Endothelial cell of umbilical vein (primary cell): ENCODE measurements around the gene B3GNT7. TPM values are rescaled to one million over a fixed set of nuclear protein-coding genes. Genes with fewer than 3 reads are reported as not detected.
"Not testable (repeated sequence)": the region's sequence is repeated elsewhere in the genome, so short reads cannot be mapped to it uniquely, and the experiment has no call there.

ENCODE experiments used
- BruUV-seq: library from RNA; stranded (reverse); fragments of 400-500 nt; replicated peaks from 2 replicates; lab custom pipeline; 2021; lab: Mats Ljungman, UMichigan
- CTCF ChIA-PET: fragments of 300-600, 350-600 bp; sonication (Branson Sonifier 250); formaldehyde crosslinking; loops from one replicate; lab custom pipeline; 2021; ENCODE audit warnings: antibody characterized with exemption, inconsistent platforms; lab: Charles Lee
- POLR2A ChIA-PET: fragments of 300-600, 350-600 bp; sonication (Branson Sonifier 250); formaldehyde crosslinking; loops from one replicate; lab custom pipeline; 2021; ENCODE audit warnings: antibody characterized with exemption, inconsistent platforms; lab: Charles Lee
- DNase-seq: peaks from one replicate; pipeline ENCODE4 v3.0.0-alpha.2; 2011; ENCODE audit warnings: low read depth, low spot score
- FAIRE-seq: peaks from 2 replicates; lab custom pipeline; 2011; peaks lifted over from hg19 to GRCh38; lab: Jason Lieb, UNC
- H2AFZ ChIP-seq: 2 replicates; pipeline ENCODE4 v1.6.0; 2012; ENCODE audit warnings: low read depth, low read length, control low read depth, inconsistent platforms
- H3K27ac ChIP-seq: 2 replicates; pipeline ENCODE4 v1.5.1; 2011; ENCODE audit warnings: low read depth, mild to moderate bottlenecking, control low read depth, low read length, moderate library complexity; ENCODE audit not compliant: insufficient read depth
- H3K27me3 ChIP-seq, 2 experiments: 2 replicates each; pipeline versions ENCODE4 v1.6.0 to v1.6.1; 2011; ENCODE audit warnings: low read length in 2 of 2, mixed read lengths in 1 of 2; ENCODE audit not compliant: control insufficient read depth in 2 of 2, insufficient read depth in 2 of 2
- H3K36me3 ChIP-seq, 2 experiments: 2 replicates in 1 of 2; 3 replicates in 1 of 2; pipeline ENCODE4 v1.5.1; 2011; ENCODE audit warnings: low read length in 2 of 2, mild to moderate bottlenecking in 1 of 2, moderate library complexity in 1 of 2; ENCODE audit not compliant: control insufficient read depth in 2 of 2, insufficient read depth in 2 of 2; ENCODE audit errors: extremely low read depth in 1 of 2
- H3K4me1 ChIP-seq: 3 replicates; pipeline ENCODE4 v1.5.1; 2011; ENCODE audit warnings: mild to moderate bottlenecking, low read length; ENCODE audit not compliant: control insufficient read depth, insufficient read depth; ENCODE audit errors: extremely low read depth
- H3K4me2 ChIP-seq: 2 replicates; pipeline ENCODE4 v1.6.1; 2011; ENCODE audit warnings: low read length, control low read depth, mixed read lengths; ENCODE audit not compliant: insufficient read depth
- H3K4me3 ChIP-seq, 3 experiments: fragments of 200-600 bp in 1 of 3; sonication (generic), shearing (Covaris generic) in 1 of 3; replicated peaks in 1 of 3; 2 replicates each; pipeline ENCODE4 v1.5.1; 2011 to 2016; ENCODE audit warnings: control low read depth in 3 of 3, low read length in 3 of 3, mild to moderate bottlenecking in 2 of 3, inconsistent platforms in 1 of 3, low read depth in 1 of 3, moderate library complexity in 1 of 3; ENCODE audit not compliant: insufficient read depth in 1 of 3
- H3K79me2 ChIP-seq: 2 replicates; pipeline ENCODE4 v1.6.0; 2012; ENCODE audit warnings: low read length, inconsistent platforms; ENCODE audit not compliant: control insufficient read depth, insufficient read depth
- H3K9ac ChIP-seq: replicated peaks from 2 replicates; pipeline ENCODE3; 2011; ENCODE audit warnings: low read length, control low read depth; ENCODE audit not compliant: insufficient read depth; ENCODE audit errors: extremely low read depth
- H3K9me1 ChIP-seq: replicated peaks from 3 replicates; pipeline ENCODE4 v1.6.0; 2011; ENCODE audit warnings: mild to moderate bottlenecking, low read length; ENCODE audit not compliant: control insufficient read depth, insufficient read depth; ENCODE audit errors: extremely low read depth
- H3K9me3 ChIP-seq: replicated peaks from 2 replicates; pipeline ENCODE4 v1.5.1; 2012; ENCODE audit warnings: low read length, inconsistent platforms; ENCODE audit not compliant: control insufficient read depth, insufficient read depth
- H4K20me1 ChIP-seq: replicated peaks from 2 replicates; pipeline ENCODE3; 2011; ENCODE audit warnings: mild to moderate bottlenecking, low read length; ENCODE audit not compliant: control insufficient read depth, insufficient read depth; ENCODE audit errors: extremely low read depth
- CTCF ChIP-seq, 2 donors: IDR thresholded peaks; 1 replicate in 1 of 2; 2 replicates in 1 of 2; pipeline ENCODE4 v1.5.1; 2011; ENCODE audit warnings: low read length in 2 of 2, mild to moderate bottlenecking in 2 of 2, moderate library complexity in 2 of 2, control low read depth in 1 of 2, inconsistent platforms in 1 of 2, low read depth in 1 of 2; ENCODE audit not compliant: insufficient read depth in 1 of 2; ENCODE audit errors: extremely low read depth in 1 of 2
- FOS ChIP-seq: IDR thresholded peaks from 2 replicates; pipeline ENCODE4 v1.6.1; 2011; ENCODE audit warnings: mild to moderate bottlenecking, low read length, moderate library complexity, borderline replicate concordance; ENCODE audit not compliant: insufficient read depth
- GATA2 ChIP-seq: IDR thresholded peaks from 2 replicates; pipeline ENCODE4 v1.7.0; 2011; ENCODE audit warnings: low read depth, mild to moderate bottlenecking, moderate library complexity, mixed read lengths, low read length; ENCODE audit not compliant: insufficient read length, insufficient read depth
- JUN ChIP-seq: IDR thresholded peaks from 2 replicates; pipeline ENCODE4 v1.6.1; 2011; ENCODE audit warnings: borderline replicate concordance, low read depth; ENCODE audit not compliant: insufficient read length, insufficient read depth
- MYC ChIP-seq: IDR thresholded peaks from one replicate; pipeline ENCODE4 v1.6.1; 2011; ENCODE audit warnings: mild to moderate bottlenecking, low read depth, low read length
- POLR2A ChIP-seq: IDR thresholded peaks from 2 replicates; pipeline ENCODE4 v1.6.1; 2012; ENCODE audit warnings: low read depth, mild to moderate bottlenecking, control low read depth, low read length
- dilution Hi-C: fragments of 300-500 bp; cut with MboI; formaldehyde crosslinking; loops from one replicate; pipeline ENCODE4 v1.15.0; 2019; ENCODE audit warnings: low sequenced_read_pairs; ENCODE audit not compliant: extremely low pct_ligation_motif_present
- intact Hi-C: fragments of 100-400 bp; cut with micrococcal nuclease; formaldehyde crosslinking; loops from one replicate; pipeline ENCODE4 v1.10.0; 2022
- polyA plus RNA-seq, 4 experiments: library from polyadenylated mRNA; depleted of rRNA in 3 of 4; stranded (reverse) in 3 of 4; unstranded in 1 of 4; fragments of >200 nt; gene quantifications; 2 replicates each; pipeline versions ENCODE4 v1.2.1 to v1.2.3, GENCODE V29; 2011 to 2012; ENCODE audit warnings: missing spikeins in 1 of 4
- total RNA-seq: library from RNA; stranded (reverse); gene quantifications from 2 replicates; pipeline ENCODE4 v1.2.3, GENCODE V29; 2021
- TF ChIP-seq, protein P1 (sequence below): IDR thresholded peaks from 2 replicates; pipeline ENCODE4 v1.6.1; 2011; ENCODE audit not compliant: insufficient read depth, insufficient read length

Gene B3GNT7
- total and polyA plus RNA-seq, 2 donors (not counting 3 experiments of a cell fraction or from before 2014, with no cell fraction given) = 0.39 to 1.2 TPM

- Histone ChIP-seq H3K9me3 (no peaks in the 10 kb centered on the region), H3K4me2 (no peak overlapping the region), H2AFZ (no peak overlapping the region), H3K4me3 (no peak overlapping the region), H3K36me3 (no peaks in the 10 kb centered on the region), H3K9me1 (no peaks in the 10 kb centered on the region), H3K9ac (no peak overlapping the region), H3K27me3 (peaks cover 2 to 3% of the 10 kb centered on the region in 2 experiments), H4K20me1 (no peaks in the 10 kb centered on the region), H3K27ac (no peak overlapping the region), H3K79me2 (no peaks in the 10 kb centered on the region), H3K4me1 (no peaks in the 10 kb centered on the region)
- DNase-seq (no peak), FAIRE-seq (no peak)
- dilution Hi-C loops (no loop called here), intact Hi-C loops (no loop called here)
- POLR2A ChIA-PET = no interaction called here
- CTCF ChIA-PET = interaction anchor here (1.0 to 2.1 kb wide), 2 partner anchors 22 to 24 kb away, joined by 5 to 8 read pairs; no protein-coding TSS in a partner anchor
- no TSS peak for BruUV-seq
- TF ChIP-seq GATA2 (no peak), JUN (no peak), CTCF (IDR thresholded peaks at IDR 0.05; ENCODE audit: extremely low read depth in 1 of 2, insufficient read depth in 1 of 2, low read depth in 1 of 2, low read length in 2 of 2) (no peak), MYC (no peak), FOS (no peak), POLR2A (no peak)
- TF ChIP-seq, protein P1, sequence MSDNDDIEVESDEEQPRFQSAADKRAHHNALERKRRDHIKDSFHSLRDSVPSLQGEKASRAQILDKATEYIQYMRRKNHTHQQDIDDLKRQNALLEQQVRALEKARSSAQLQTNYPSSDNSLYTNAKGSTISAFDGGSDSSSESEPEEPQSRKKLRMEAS = no peak
Measured at GRCh38 chr2:231429901-231430300, 34.4 kb downstream of the B3GNT7 start.

GRCh38 chr2:231430437-231430836 is 34.9 kb downstream of the B3GNT7 start:
- CTCF ChIA-PET = interaction anchor here (2.1 kb wide), 1 partner anchor 21 kb away, joined by 8 read pairs; no protein-coding TSS in a partner anchor

More at GRCh38 chr2:231430437-231430836, 34.9 kb downstream of the B3GNT7 start:
- H3K79me2 ChIP-seq, intact Hi-C loops, H4K20me1 ChIP-seq, H3K9me1 ChIP-seq, H3K36me3 ChIP-seq, BruUV-seq, POLR2A ChIA-PET, H3K4me3 ChIP-seq, H3K4me1 ChIP-seq, H3K9me3 ChIP-seq, H2AFZ ChIP-seq, DNase-seq, dilution Hi-C loops, FAIRE-seq, H3K27me3 ChIP-seq, H3K4me2 ChIP-seq, H3K27ac ChIP-seq, H3K9ac ChIP-seq: not testable (repeated sequence)
